ENCODE results near the gene IGSF11.
"Not testable (repeated sequence)": the region's sequence is repeated elsewhere in the genome, so short reads cannot be mapped to it uniquely, and the experiment has no call there.

The IGSF11 gene

GRCh38 chr3:118988198-118989130 is 46.2 kb downstream of the IGSF11 start:
- no peak for DNase-seq

- no peak for DNase-seq
Observed at GRCh38 chr3:118987477-118987876, 47.2 kb downstream of the IGSF11 start.

- no peak for DNase-seq
Observed at GRCh38 chr3:118986734-118987133, 47.9 kb downstream of the IGSF11 start.

GRCh38 chr3:118984699-118985098 is 49.9 kb downstream of the IGSF11 start:
- no peak for DNase-seq

GRCh38 chr3:118981494-118982134 is 53.0 kb downstream of the IGSF11 start:
- no peak for DNase-seq

- DNase-seq, result no peak
Observed at GRCh38 chr3:118980832-118981231, 53.8 kb downstream of the IGSF11 start.

GRCh38 chr3:118978393-118978758 is 56.3 kb downstream of the IGSF11 start:
- no peak for DNase-seq

GRCh38 chr3:118977671-118978392 is 56.8 kb downstream of the IGSF11 start:
- DNase-seq, result no peak

GRCh38 chr3:118977118-118977517 is 57.5 kb downstream of the IGSF11 start:
- DNase-seq, result no peak

GRCh38 chr3:118975476-118975875 is 59.2 kb downstream of the IGSF11 start:
- DNase-seq, result not testable (repeated sequence)

GRCh38 chr3:118974356-118975097 is 60.1 kb downstream of the IGSF11 start:
- no peak for DNase-seq

GRCh38 chr3:118973050-118973449 is 61.6 kb downstream of the IGSF11 start:
- DNase-seq, result no peak

- DNase-seq, result no peak
Observed at GRCh38 chr3:118970819-118971218, 63.8 kb downstream of the IGSF11 start.

- no peak for DNase-seq
Observed at GRCh38 chr3:118968640-118969039, 66.0 kb downstream of the IGSF11 start.

- no peak for DNase-seq
Observed at GRCh38 chr3:118968111-118968510, 66.5 kb downstream of the IGSF11 start.

- no peak for DNase-seq
Observed at GRCh38 chr3:118966700-118967099, 67.9 kb downstream of the IGSF11 start.

GRCh38 chr3:118963711-118964110 is 70.9 kb downstream of the IGSF11 start:
- DNase-seq, result no peak

- DNase-seq, result no peak
Observed at GRCh38 chr3:118960876-118961450, 73.7 kb downstream of the IGSF11 start.

GRCh38 chr3:118955914-118956556 is 78.6 kb downstream of the IGSF11 start:
- DNase-seq, result no peak

- no peak for DNase-seq
Observed at GRCh38 chr3:118951089-118951488, 83.6 kb downstream of the IGSF11 start.

- no peak for DNase-seq
Observed at GRCh38 chr3:118949113-118949760, 85.4 kb downstream of the IGSF11 start.
